Progenitor cell of endocrine pancreas (in vitro differentiated cells): Measurements from ENCODE around the gene ADAM33. TPM values are rescaled to one million over a fixed set of nuclear protein-coding genes. Genes with fewer than 3 reads are reported as not detected.

Source experiments
- DNase-seq: peaks from one replicate; pipeline ENCODE4 v3.0.0; 2021; ENCODE audit warnings: low spot score; ENCODE audit not compliant: unreplicated experiment
- H3K27ac Mint-ChIP-seq: 2 replicates; pipeline ENCODE4 v1.8.0; 2021; ENCODE audit warnings: mild to moderate bottlenecking, moderate library complexity, mixed read lengths
- H3K27me3 Mint-ChIP-seq: 2 replicates; pipeline ENCODE4 v1.8.0; 2021; ENCODE audit warnings: mixed read lengths
- H3K36me3 Mint-ChIP-seq: 2 replicates; pipeline ENCODE4 v1.8.0; 2022; ENCODE audit warnings: mixed read lengths; ENCODE audit not compliant: insufficient read depth
- H3K4me1 Mint-ChIP-seq: 2 replicates; pipeline ENCODE4 v1.8.0; 2021; ENCODE audit warnings: low read depth, mixed read lengths
- H3K4me3 Mint-ChIP-seq: 2 replicates; pipeline ENCODE4 v1.8.0; 2021; ENCODE audit warnings: low read depth, mild to moderate bottlenecking, moderate library complexity, mixed read lengths
- H3K9me3 Mint-ChIP-seq: 2 replicates; pipeline ENCODE4 v1.8.0; 2021; ENCODE audit warnings: low read depth, mixed read lengths
- total RNA-seq: library from RNA; stranded (reverse); gene quantifications from 2 replicates; pipeline ENCODE4 v1.2.1, GENCODE V29; 2021
- TF ChIP-seq, protein P1 (sequence below): fragments of 200-600 bp; sonication (generic); IDR thresholded peaks from one replicate; pipeline ENCODE4 v1.5.0; 2021; ENCODE audit warnings: antibody characterized with exemption, mild to moderate bottlenecking; ENCODE audit not compliant: unreplicated experiment

ADAM33 gene
- total RNA-seq, 1 donor from 2014 or later, result 0.67 TPM

DNA sequence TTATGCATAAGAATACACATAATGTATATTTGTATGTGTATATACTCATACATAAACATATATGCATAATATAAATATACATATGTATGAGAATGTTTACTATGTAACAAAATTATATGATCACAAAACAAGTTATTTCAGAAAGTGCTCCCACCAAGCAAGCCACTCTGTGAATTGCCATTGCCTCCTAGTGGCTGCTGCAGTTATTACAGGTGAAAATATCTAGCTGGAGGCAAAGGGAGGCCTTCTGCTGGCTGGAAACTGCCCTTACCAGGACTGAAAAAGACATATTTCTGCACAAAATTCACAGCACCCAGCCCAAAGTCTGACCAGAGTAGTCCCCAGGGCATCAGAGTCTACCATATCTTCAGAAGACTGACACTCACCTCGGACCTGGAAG lies 14.4 kb upstream of the ADAM33 start:
- TF ChIP-seq, protein P1, sequence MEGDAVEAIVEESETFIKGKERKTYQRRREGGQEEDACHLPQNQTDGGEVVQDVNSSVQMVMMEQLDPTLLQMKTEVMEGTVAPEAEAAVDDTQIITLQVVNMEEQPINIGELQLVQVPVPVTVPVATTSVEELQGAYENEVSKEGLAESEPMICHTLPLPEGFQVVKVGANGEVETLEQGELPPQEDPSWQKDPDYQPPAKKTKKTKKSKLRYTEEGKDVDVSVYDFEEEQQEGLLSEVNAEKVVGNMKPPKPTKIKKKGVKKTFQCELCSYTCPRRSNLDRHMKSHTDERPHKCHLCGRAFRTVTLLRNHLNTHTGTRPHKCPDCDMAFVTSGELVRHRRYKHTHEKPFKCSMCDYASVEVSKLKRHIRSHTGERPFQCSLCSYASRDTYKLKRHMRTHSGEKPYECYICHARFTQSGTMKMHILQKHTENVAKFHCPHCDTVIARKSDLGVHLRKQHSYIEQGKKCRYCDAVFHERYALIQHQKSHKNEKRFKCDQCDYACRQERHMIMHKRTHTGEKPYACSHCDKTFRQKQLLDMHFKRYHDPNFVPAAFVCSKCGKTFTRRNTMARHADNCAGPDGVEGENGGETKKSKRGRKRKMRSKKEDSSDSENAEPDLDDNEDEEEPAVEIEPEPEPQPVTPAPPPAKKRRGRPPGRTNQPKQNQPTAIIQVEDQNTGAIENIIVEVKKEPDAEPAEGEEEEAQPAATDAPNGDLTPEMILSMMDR, result peak; percentile 37
- Mint-ChIP-seq H3K9me3 (no peaks in the 10 kb centered on the region), H3K27ac (no peak overlapping the region), H3K4me3 (no peak overlapping the region), H3K36me3 (no peaks in the 10 kb centered on the region), H3K4me1 (no peaks in the 10 kb centered on the region), H3K27me3 (no peaks in the 10 kb centered on the region)
- no peak for DNase-seq

GRCh38 chr20:3694864-3695263 lies 13.1 kb upstream of the ADAM33 start:
- H3K27ac Mint-ChIP-seq, result no peak overlapping the region
- no peak for DNase-seq
- H3K4me1 Mint-ChIP-seq, result no peaks in the 10 kb centered on the region
- TF ChIP-seq, protein P1, result no peak
- H3K36me3 Mint-ChIP-seq, result no peaks in the 10 kb centered on the region
- no peak overlapping the region for H3K4me3 Mint-ChIP-seq
- H3K9me3 Mint-ChIP-seq, result no peaks in the 10 kb centered on the region
- H3K27me3 Mint-ChIP-seq, result no peaks in the 10 kb centered on the region

GRCh38 chr20:3693376-3693775 lies 11.6 kb upstream of the ADAM33 start:
- Mint-ChIP-seq H3K36me3 (no peaks in the 10 kb centered on the region), H3K27ac (no peak overlapping the region), H3K9me3 (no peaks in the 10 kb centered on the region), H3K4me1 (no peaks in the 10 kb centered on the region), H3K27me3 (peaks cover 3% of the 10 kb centered on the region), H3K4me3 (no peak overlapping the region)
- DNase-seq, result no peak
- TF ChIP-seq, protein P1, result no peak

- Mint-ChIP-seq H3K4me3 (no peak overlapping the region), H3K27me3 (peaks cover 7% of the 10 kb centered on the region), H3K4me1 (no peaks in the 10 kb centered on the region), H3K27ac (no peak overlapping the region), H3K36me3 (no peaks in the 10 kb centered on the region), H3K9me3 (no peaks in the 10 kb centered on the region)
- no peak for DNase-seq
- TF ChIP-seq, protein P1, result no peak
Measured at GRCh38 chr20:3692706-3693294, 11.0 kb upstream of the ADAM33 start.

GRCh38 chr20:3691897-3692296 lies 10.1 kb upstream of the ADAM33 start:
- Mint-ChIP-seq H3K27ac (no peak overlapping the region), H3K9me3 (no peaks in the 10 kb centered on the region), H3K4me1 (no peaks in the 10 kb centered on the region), H3K4me3 (no peak overlapping the region), H3K27me3 (peaks cover 15% of the 10 kb centered on the region), H3K36me3 (no peaks in the 10 kb centered on the region)
- TF ChIP-seq, protein P1, result no peak
- no peak for DNase-seq
